ENCODE data around the gene PPP4R4. TPM values are rescaled to one million over a fixed set of nuclear protein-coding genes. Genes with fewer than 3 reads are reported as not detected.

Gene PPP4R4
- total RNA-seq, 4 donors from 2014 or later: 0.13 TPM; not detected in 3

GRCh38 chr14:94310248-94310647, 136.1 kb downstream of the PPP4R4 start:
- ATAC-seq: no peak
- no peaks in the 10 kb centered on the region for H3K36me3 ChIP-seq
- in situ Hi-C loops (cut with MboI; ENCODE audit: low sequenced_read_pairs in 4 of 4): no loop called here
- no peak for TF ChIP-seq POLR2A (IDR thresholded peaks at IDR 0.05)
- TF ChIP-seq CTCF (IDR thresholded peaks at IDR 0.05 in 4 of 5, conservative IDR thresholded peaks at IDR 0.05 in 1 of 5): no peak
- DNase-seq: no peak
- no peaks in the 10 kb centered on the region for H3K4me1 ChIP-seq
- no peak overlapping the region for H3K4me3 ChIP-seq
- H3K27me3 ChIP-seq: no peaks in the 10 kb centered on the region
- no peaks in the 10 kb centered on the region for H3K9me3 ChIP-seq
- intact Hi-C loops (cut with DNase I; ENCODE audit: low total_unique reads): no loop called here
- no peak overlapping the region for H3K27ac ChIP-seq

- in situ Hi-C loops (cut with MboI; ENCODE audit: low sequenced_read_pairs in 4 of 4): no loop called here
- TF ChIP-seq POLR2A (IDR thresholded peaks at IDR 0.05): no peak
- no peak for TF ChIP-seq CTCF (IDR thresholded peaks at IDR 0.05 in 4 of 5, conservative IDR thresholded peaks at IDR 0.05 in 1 of 5)
- intact Hi-C loops (cut with DNase I; ENCODE audit: low total_unique reads): no loop called here
Measured at GRCh38 chr14:94312481-94313246, 138.5 kb downstream of the PPP4R4 start.

GRCh38 chr14:94313991-94314655, 140.0 kb downstream of the PPP4R4 start:
- TF ChIP-seq CTCF (IDR thresholded peaks at IDR 0.05 in 4 of 5, conservative IDR thresholded peaks at IDR 0.05 in 1 of 5) (no peak), POLR2A (IDR thresholded peaks at IDR 0.05) (no peak)
- in situ Hi-C loops (cut with MboI; ENCODE audit: low sequenced_read_pairs in 4 of 4) (no loop called here), intact Hi-C loops (cut with DNase I; ENCODE audit: low total_unique reads) (no loop called here)
- H3K36me3 ChIP-seq: no peaks in the 10 kb centered on the region
- no peaks in the 10 kb centered on the region for H3K4me1 ChIP-seq
- no peak overlapping the region for H3K4me3 ChIP-seq
- DNase-seq (no peak), ATAC-seq (no peak)
- no peak overlapping the region for H3K27ac ChIP-seq
- H3K9me3 ChIP-seq: no peaks in the 10 kb centered on the region
- no peaks in the 10 kb centered on the region for H3K27me3 ChIP-seq

More at GRCh38 chr14:94312481-94313246, 138.5 kb downstream of the PPP4R4 start:
- no peak overlapping the region for H3K27ac ChIP-seq
- H3K27me3 ChIP-seq: no peaks in the 10 kb centered on the region
- no peak overlapping the region for H3K4me3 ChIP-seq
- no peaks in the 10 kb centered on the region for H3K36me3 ChIP-seq
- no peaks in the 10 kb centered on the region for H3K4me1 ChIP-seq
- ATAC-seq (no peak), DNase-seq (no peak)
- H3K9me3 ChIP-seq: no peaks in the 10 kb centered on the region

- ATAC-seq (no peak), DNase-seq (no peak)
- intact Hi-C loops (cut with DNase I; ENCODE audit: low total_unique reads): no loop called here
- Histone ChIP-seq H3K36me3 (no peaks in the 10 kb centered on the region), H3K4me1 (no peaks in the 10 kb centered on the region), H3K27me3 (no peaks in the 10 kb centered on the region), H3K4me3 (no peak overlapping the region), H3K27ac (no peak overlapping the region), H3K9me3 (no peaks in the 10 kb centered on the region)
- in situ Hi-C loops (cut with MboI; ENCODE audit: low sequenced_read_pairs in 4 of 4): no loop called here
- no peak for TF ChIP-seq CTCF (IDR thresholded peaks at IDR 0.05 in 4 of 5, conservative IDR thresholded peaks at IDR 0.05 in 1 of 5)
- TF ChIP-seq POLR2A (IDR thresholded peaks at IDR 0.05): no peak
Measured at GRCh38 chr14:94314890-94315289, 140.8 kb downstream of the PPP4R4 start.
